Neutrophil (primary cell): ENCODE data around the gene TOGARAM1.

Experiments used
- H3K27ac ChIP-seq: fragments of 200-600 bp; sonication (generic); 2 replicates; pipeline ENCODE4 v1.5.1; 2016; ENCODE audit warnings: mild to moderate bottlenecking, moderate library complexity
- H3K27me3 ChIP-seq: fragments of 200-600 bp; sonication (generic); 2 replicates; pipeline ENCODE4 v1.6.0; 2016; ENCODE audit warnings: mild to moderate bottlenecking
- H3K36me3 ChIP-seq: fragments of 200-600 bp; sonication (generic); 2 replicates; pipeline ENCODE4 v1.5.1; 2017
- H3K4me1 ChIP-seq, 2 experiments: fragments of 200-600 bp in 1 of 2; sonication (generic) in 1 of 2; 1 replicate in 1 of 2; 2 replicates in 1 of 2; pipeline versions ENCODE4 v1.5.1 to v1.6.1; 2013 to 2016; ENCODE audit warnings: low read depth in 1 of 2, low read length in 1 of 2, mild to moderate bottlenecking in 1 of 2, moderate library complexity in 1 of 2; ENCODE audit not compliant: control insufficient read depth in 1 of 2, insufficient read depth in 1 of 2
- H3K4me3 ChIP-seq, 2 experiments: fragments of 200-600 bp in 1 of 2; sonication (generic) in 1 of 2; 1 replicate in 1 of 2; 2 replicates in 1 of 2; pipeline ENCODE4 v1.5.1; 2013 to 2016; ENCODE audit warnings: low read depth in 1 of 2, low read length in 1 of 2, mild to moderate bottlenecking in 1 of 2, moderate library complexity in 1 of 2
- H3K9me3 ChIP-seq: fragments of 200-600 bp; sonication (generic); 2 replicates; pipeline ENCODE4 v1.5.1; 2016
- TF ChIP-seq, protein P1 (sequence below): fragments of 200-600 bp; sonication (generic); IDR thresholded peaks from 2 replicates; pipeline ENCODE4 v1.5.1; 2016; ENCODE audit warnings: antibody characterized with exemption

The TOGARAM1 gene

GRCh38 chr14:44988694-44989093 lies 26.7 kb downstream of the TOGARAM1 start:
- H3K9me3 ChIP-seq, result no peaks in the 10 kb centered on the region
- no peak overlapping the region for H3K4me3 ChIP-seq
- H3K27ac ChIP-seq, result no peak overlapping the region
- H3K4me1 ChIP-seq, result peaks cover 4 to 6% of the 10 kb centered on the region in 2 experiments
- TF ChIP-seq, protein P1, sequence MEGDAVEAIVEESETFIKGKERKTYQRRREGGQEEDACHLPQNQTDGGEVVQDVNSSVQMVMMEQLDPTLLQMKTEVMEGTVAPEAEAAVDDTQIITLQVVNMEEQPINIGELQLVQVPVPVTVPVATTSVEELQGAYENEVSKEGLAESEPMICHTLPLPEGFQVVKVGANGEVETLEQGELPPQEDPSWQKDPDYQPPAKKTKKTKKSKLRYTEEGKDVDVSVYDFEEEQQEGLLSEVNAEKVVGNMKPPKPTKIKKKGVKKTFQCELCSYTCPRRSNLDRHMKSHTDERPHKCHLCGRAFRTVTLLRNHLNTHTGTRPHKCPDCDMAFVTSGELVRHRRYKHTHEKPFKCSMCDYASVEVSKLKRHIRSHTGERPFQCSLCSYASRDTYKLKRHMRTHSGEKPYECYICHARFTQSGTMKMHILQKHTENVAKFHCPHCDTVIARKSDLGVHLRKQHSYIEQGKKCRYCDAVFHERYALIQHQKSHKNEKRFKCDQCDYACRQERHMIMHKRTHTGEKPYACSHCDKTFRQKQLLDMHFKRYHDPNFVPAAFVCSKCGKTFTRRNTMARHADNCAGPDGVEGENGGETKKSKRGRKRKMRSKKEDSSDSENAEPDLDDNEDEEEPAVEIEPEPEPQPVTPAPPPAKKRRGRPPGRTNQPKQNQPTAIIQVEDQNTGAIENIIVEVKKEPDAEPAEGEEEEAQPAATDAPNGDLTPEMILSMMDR, result no peak
- H3K36me3 ChIP-seq, result no peaks in the 10 kb centered on the region
- H3K27me3 ChIP-seq, result no peaks in the 10 kb centered on the region

DNA sequence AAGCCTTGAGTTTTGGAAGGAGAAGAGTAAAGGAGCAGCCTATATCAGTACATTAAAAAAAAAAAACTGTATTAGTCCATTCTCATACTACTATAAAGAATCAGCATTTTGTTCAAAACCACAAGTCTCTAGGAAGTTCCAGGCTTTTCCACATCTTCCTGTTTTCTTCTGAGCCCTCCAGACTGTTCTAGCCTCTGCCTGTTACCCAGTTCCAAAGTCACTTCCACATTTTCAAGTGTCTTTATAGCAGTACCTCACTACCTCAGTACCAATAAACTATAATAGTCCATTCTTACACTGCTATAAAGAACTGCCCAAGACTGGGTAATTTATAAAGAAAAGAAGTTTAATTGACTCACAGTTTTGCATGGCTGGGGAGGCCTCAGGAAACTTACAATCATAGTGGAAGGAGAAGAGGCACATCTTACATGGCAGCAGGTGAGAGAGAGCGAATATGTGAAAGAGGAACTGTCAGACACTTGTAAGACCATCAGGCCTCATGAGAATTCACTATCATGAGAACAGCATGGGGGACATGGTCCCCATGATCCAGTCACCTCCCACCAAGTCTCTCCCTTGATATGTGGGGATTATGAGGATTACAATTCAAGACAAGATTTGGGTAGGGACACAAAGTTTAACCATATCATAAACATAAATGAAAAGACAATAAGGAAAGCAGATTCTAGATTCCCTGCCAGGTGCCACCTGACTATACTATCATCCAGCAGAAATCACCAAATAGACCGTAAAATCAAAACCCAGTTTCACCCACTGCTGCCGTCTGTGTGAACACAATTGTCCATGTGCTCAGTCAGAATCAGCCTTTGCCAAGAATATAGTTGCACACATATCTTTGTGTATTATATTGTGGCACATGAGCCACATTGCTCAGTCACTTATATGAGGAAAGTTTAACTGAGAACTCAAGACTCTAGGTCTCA lies 27.8 kb downstream of the TOGARAM1 start:
- Histone ChIP-seq H3K4me1 (peaks cover 4 to 6% of the 10 kb centered on the region in 2 experiments), H3K9me3 (no peaks in the 10 kb centered on the region), H3K27me3 (no peaks in the 10 kb centered on the region), H3K4me3 (no peak overlapping the region), H3K36me3 (no peaks in the 10 kb centered on the region), H3K27ac (peak overlapping the region; percentile 19)
- TF ChIP-seq, protein P1, result no peak

DNA sequence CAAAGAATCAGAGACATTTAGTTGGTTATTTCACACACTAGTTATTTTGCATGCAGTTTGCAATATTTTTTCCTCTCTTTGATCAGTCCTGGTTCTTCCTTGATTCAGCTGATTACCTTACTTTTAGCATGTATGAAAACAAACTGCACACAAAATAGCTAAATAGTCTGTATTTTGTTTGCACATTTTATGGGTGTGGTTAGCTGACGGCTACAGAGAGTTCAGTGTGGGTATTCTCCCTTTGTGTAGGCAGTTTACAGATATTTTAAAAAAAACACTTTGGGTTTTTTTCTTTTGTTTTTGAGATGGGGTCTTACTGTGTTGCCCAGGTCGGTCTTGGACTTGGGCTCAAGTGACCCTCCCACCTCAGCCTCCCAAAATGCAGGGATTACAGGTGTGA lies 28.5 kb downstream of the TOGARAM1 start:
- Histone ChIP-seq H3K27ac (no peak overlapping the region), H3K4me1 (peaks cover 4 to 6% of the 10 kb centered on the region in 2 experiments), H3K4me3 (no peak overlapping the region), H3K27me3 (no peaks in the 10 kb centered on the region), H3K36me3 (no peaks in the 10 kb centered on the region), H3K9me3 (no peaks in the 10 kb centered on the region)
- TF ChIP-seq, protein P1, result no peak

GRCh38 chr14:44995196-44995595 lies 33.2 kb downstream of the TOGARAM1 start:
- H3K9me3 ChIP-seq, result no peaks in the 10 kb centered on the region
- no peak overlapping the region for H3K4me3 ChIP-seq
- no peaks in the 10 kb centered on the region for H3K4me1 ChIP-seq
- TF ChIP-seq, protein P1, result no peak
- no peaks in the 10 kb centered on the region for H3K36me3 ChIP-seq
- no peak overlapping the region for H3K27ac ChIP-seq
- H3K27me3 ChIP-seq, result no peaks in the 10 kb centered on the region

- no peaks in the 10 kb centered on the region for H3K36me3 ChIP-seq
- H3K9me3 ChIP-seq, result no peaks in the 10 kb centered on the region
- H3K4me3 ChIP-seq, result no peak overlapping the region
- no peak overlapping the region for H3K27ac ChIP-seq
- TF ChIP-seq, protein P1, result no peak
- no peaks in the 10 kb centered on the region for H3K27me3 ChIP-seq
- no peaks in the 10 kb centered on the region for H3K4me1 ChIP-seq
These were observed 33.8 kb downstream of the TOGARAM1 start for GRCh38 chr14:44995770-44996294.
